HepG2 (cell line): ENCODE data around the gene RPS28. TPM values are rescaled to one million over a fixed set of nuclear protein-coding genes. Genes with fewer than 3 reads are reported as not detected.

Experiments
- ATAD3A ChIP-seq: sonication (generic); formaldehyde crosslinking; IDR thresholded peaks from 2 replicates; pipeline ENCODE4 v1.4.0; 2020; ENCODE audit warnings: missing genetic modification reagents
- DMAP1 ChIP-seq: IDR thresholded peaks from 2 replicates; pipeline ENCODE4 v1.6.1; 2016
- GATAD2A ChIP-seq: IDR thresholded peaks from 2 replicates; pipeline ENCODE4 v1.6.1; 2016
- JUN ChIP-seq: sonication (generic); formaldehyde crosslinking; IDR thresholded peaks from 2 replicates; pipeline ENCODE4 v1.4.0; 2020; ENCODE audit warnings: mild to moderate bottlenecking, missing genetic modification reagents
- KDM1A ChIP-seq: IDR thresholded peaks from 2 replicates; pipeline ENCODE4 v1.6.1; 2016; ENCODE audit warnings: missing compliant biosample characterization
- MTERF4 ChIP-seq: sonication (generic); formaldehyde crosslinking; IDR thresholded peaks from 2 replicates; pipeline ENCODE4 v1.8.0; 2023; ENCODE audit warnings: mild to moderate bottlenecking, missing genetic modification reagents
- NFRKB ChIP-seq: fragments of 450-650 bp; IDR thresholded peaks from 2 replicates; pipeline ENCODE4 v1.6.1; 2017
- NRL ChIP-seq: sonication (generic); formaldehyde crosslinking; IDR thresholded peaks from 2 replicates; pipeline ENCODE4 v1.5.0; 2020; ENCODE audit warnings: missing genetic modification reagents, mild to moderate bottlenecking, moderate library complexity, borderline replicate concordance
- PHB2 ChIP-seq: fragments of 450-650 bp; IDR thresholded peaks from 2 replicates; pipeline ENCODE4 v1.6.1; 2018; ENCODE audit not compliant: partially characterized antibody
- PTBP1 ChIP-seq: fragments of 200-400 bp; formaldehyde crosslinking; IDR thresholded peaks from 2 replicates; pipeline ENCODE4 v1.6.1; 2018; ENCODE audit warnings: low read length, low read depth; ENCODE audit not compliant: poor library complexity, severe bottlenecking
- RELA ChIP-seq: sonication (generic); formaldehyde crosslinking; IDR thresholded peaks from 2 replicates; pipeline ENCODE4 v1.4.0; 2020; ENCODE audit warnings: missing genetic modification reagents
- ZNF333 ChIP-seq: sonication (generic); formaldehyde crosslinking; IDR thresholded peaks from 2 replicates; pipeline ENCODE4 v1.4.0; 2020; ENCODE audit warnings: mild to moderate bottlenecking, missing genetic modification reagents, borderline replicate concordance
- ZNF609 ChIP-seq: sonication (generic); formaldehyde crosslinking; IDR thresholded peaks from 2 replicates; pipeline ENCODE4 v1.4.0; 2020; ENCODE audit warnings: mild to moderate bottlenecking, missing genetic modification reagents, borderline replicate concordance
- ZNF7 ChIP-seq: IDR thresholded peaks from 2 replicates; pipeline ENCODE4 v1.6.1; 2016; ENCODE audit warnings: missing biosample characterization, missing genetic modification reagents
- ZNF780A ChIP-seq: sonication (generic); formaldehyde crosslinking; IDR thresholded peaks from 2 replicates; pipeline ENCODE4 v1.8.0; 2022; ENCODE audit warnings: mild to moderate bottlenecking, missing genetic modification reagents, moderate library complexity
- ZNF781 ChIP-seq: sonication (generic); formaldehyde crosslinking; IDR thresholded peaks from 2 replicates; pipeline ENCODE4 v1.5.1; 2020; ENCODE audit warnings: borderline replicate concordance, mild to moderate bottlenecking, missing genetic modification reagents; ENCODE audit errors: not compliant biosample characterization
- ZNF816 ChIP-seq: sonication (generic); formaldehyde crosslinking; IDR thresholded peaks from 2 replicates; pipeline ENCODE4 v1.8.0; 2022; ENCODE audit warnings: missing genetic modification reagents, mild to moderate bottlenecking, borderline replicate concordance
- ZNF839 ChIP-seq: sonication (generic); formaldehyde crosslinking; IDR thresholded peaks from 2 replicates; pipeline ENCODE4 v1.4.0; 2020; ENCODE audit warnings: missing genetic modification reagents, mild to moderate bottlenecking, borderline replicate concordance
- ZNF879 ChIP-seq: sonication (generic); formaldehyde crosslinking; IDR thresholded peaks from 2 replicates; pipeline ENCODE4 v1.8.1; 2023; ENCODE audit warnings: missing genetic modification reagents
- ZSCAN20 ChIP-seq: sonication (generic); formaldehyde crosslinking; IDR thresholded peaks from 2 replicates; pipeline ENCODE4 v1.4.0; 2020; ENCODE audit warnings: missing genetic modification reagents, mild to moderate bottlenecking, borderline replicate concordance
- ZSCAN22 ChIP-seq: sonication (generic); formaldehyde crosslinking; IDR thresholded peaks from 2 replicates; pipeline ENCODE4 v1.4.0; 2020; ENCODE audit warnings: mild to moderate bottlenecking, missing genetic modification reagents
- polyA plus RNA-seq, 8 experiments: library from polyadenylated mRNA; depleted of rRNA in 3 of 8; stranded (reverse) in 7 of 8; unstranded in 1 of 8; fragments of >200 nt; fragmentation: Illumina TruSeq in 4 of 8; extraction: Trizol in 4 of 8; gene quantifications; 2 replicates each; pipeline versions ENCODE4 v1.2.1 to v1.2.3, GENCODE V29; 2011 to 2016; ENCODE audit warnings: low read depth in 4 of 8, missing spikeins in 1 of 8, mixed read lengths in 1 of 8; ENCODE audit not compliant: insufficient read depth in 1 of 8
- total RNA-seq, 5 experiments: library from RNA; depleted of rRNA; stranded (reverse); fragments of >200 nt; fragmentation: Illumina TruSeq; extraction: Trizol; gene quantifications; 2 replicates each; pipeline ENCODE4 v1.2.3, GENCODE V29; 2016; ENCODE audit warnings: low read depth in 1 of 5
- TF ChIP-seq, protein P1 (sequence below): IDR thresholded peaks from 2 replicates; pipeline ENCODE4 v1.6.1; 2016; ENCODE audit warnings: mild to moderate bottlenecking, missing biosample characterization, missing genetic modification reagents

RPS28 gene
- total and polyA plus RNA-seq, 2 of the 13 experiments (the other 11 are each of a cell fraction or from before 2014, with no cell fraction given), result 281 to 545 TPM

DNA sequence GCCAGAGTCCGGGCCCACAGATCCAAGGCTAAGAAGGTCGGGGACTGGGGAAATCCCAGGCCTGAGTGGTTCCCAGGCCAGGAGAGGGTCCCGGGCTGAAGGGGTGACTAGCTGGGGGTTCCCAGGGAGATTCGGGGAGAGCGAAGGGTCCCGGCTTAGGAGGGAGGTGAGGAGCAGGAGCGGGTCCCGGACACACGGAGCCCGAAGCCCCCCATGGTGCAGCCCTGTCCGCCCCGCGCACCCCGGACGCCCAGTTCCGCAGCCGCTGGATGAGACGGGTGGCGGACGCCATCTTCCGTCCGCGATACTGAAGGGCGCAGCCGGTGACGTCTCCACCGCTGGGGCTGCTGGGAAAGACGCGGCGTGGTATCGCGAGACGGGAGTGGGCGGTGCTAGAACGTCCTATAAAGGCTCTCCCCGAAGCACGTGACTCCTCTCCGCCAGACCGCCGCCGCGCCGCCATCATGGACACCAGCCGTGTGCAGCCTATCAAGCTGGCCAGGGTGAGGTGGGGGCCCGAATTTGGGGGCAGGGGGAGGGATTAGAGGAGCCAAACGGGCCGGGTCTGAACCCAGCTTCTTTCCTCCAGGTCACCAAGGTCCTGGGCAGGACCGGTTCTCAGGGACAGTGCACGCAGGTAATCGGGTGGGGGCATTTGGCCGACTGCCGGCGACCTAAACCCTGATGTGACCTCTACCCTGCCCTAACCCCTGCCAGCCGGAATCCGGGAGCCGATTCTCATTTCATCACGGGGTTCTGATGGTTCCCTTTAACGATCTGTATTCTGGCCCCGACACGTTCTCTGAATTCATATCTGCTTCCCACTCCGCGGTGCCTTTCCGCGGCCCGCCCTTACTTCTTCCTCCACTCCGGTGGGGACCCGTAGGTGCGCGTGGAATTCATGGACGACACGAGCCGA is at the start of gene RPS28, which contains the start of gene NDUFA7 (continued):
- no peak; the same call in 1 of the 2 replicates for TF ChIP-seq ZNF609 (CRISPR knock-in tag)
- no peak for TF ChIP-seq KDM1A (CRISPR knock-in tag)
- no peak for TF ChIP-seq ZSCAN22 (CRISPR knock-in tag)
- TF ChIP-seq ZNF879, result peak; percentile 69; the same call in 1 of the 2 replicates
- peak; percentile 67; the same call in 1 of the 2 replicates for TF ChIP-seq NFRKB
- no peak for TF ChIP-seq ATAD3A (CRISPR knock-in tag)
- TF ChIP-seq RELA (CRISPR knock-in tag), result no peak
- 0 out of 2 replicates have a peak, but pooled peaks have one; percentile 31 for TF ChIP-seq ZSCAN20
- TF ChIP-seq ZNF816, result no peak
- TF ChIP-seq ZNF839, result peak; percentile 40; the same call in 1 of the 2 replicates
- TF ChIP-seq ZNF333, result no peak
- TF ChIP-seq, protein P1, sequence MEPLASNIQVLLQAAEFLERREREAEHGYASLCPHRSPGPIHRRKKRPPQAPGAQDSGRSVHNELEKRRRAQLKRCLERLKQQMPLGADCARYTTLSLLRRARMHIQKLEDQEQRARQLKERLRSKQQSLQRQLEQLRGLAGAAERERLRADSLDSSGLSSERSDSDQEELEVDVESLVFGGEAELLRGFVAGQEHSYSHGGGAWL, result no peak; the same call in 1 of the 2 replicates
- no peak for TF ChIP-seq MTERF4 (CRISPR knock-in tag)
- no peak; the same call in 1 of the 2 replicates for TF ChIP-seq ZNF780A (CRISPR knock-in tag)
- TF ChIP-seq PTBP1, result peak; percentile 28
- no peak for TF ChIP-seq PHB2
- no peak for TF ChIP-seq NRL (CRISPR knock-in tag)
- no peak for TF ChIP-seq ZNF7 (CRISPR knock-in tag)
- no peak; the same call in 1 of the 2 replicates for TF ChIP-seq JUN (CRISPR knock-in tag)
- 0 out of 2 replicates have a peak, but pooled peaks have one; percentile 14 for TF ChIP-seq GATAD2A (CRISPR knock-in tag)
- TF ChIP-seq DMAP1 (CRISPR knock-in tag), result peak; percentile 84
- TF ChIP-seq ZNF781, result peak; percentile 13
